MCF 10A (cell line): ENCODE measurements around the gene RAB30. TPM values are rescaled to one million over a fixed set of nuclear protein-coding genes. Genes with fewer than 3 reads are reported as not detected.

ENCODE experiments used
- BruUV-seq: library from RNA; stranded (reverse); fragments of 400-500 nt; replicated peaks from 2 replicates; lab custom pipeline; 2021; lab: Mats Ljungman, UMichigan
- CTCF ChIA-PET: fragments of 300-600 bp; sonication (Branson Sonifier 250); formaldehyde crosslinking; extraction: SDS; loops from one replicate; lab custom pipeline; 2021; ENCODE audit warnings: antibody characterized with exemption, inconsistent platforms; lab: Yijun Ruan, JAX
- POLR2A ChIA-PET: fragments of 300-600, 350-650 bp; sonication (Branson Sonifier 250); formaldehyde crosslinking; extraction: SDS; loops from one replicate; lab custom pipeline; 2020; ENCODE audit warnings: antibody characterized with exemption, inconsistent platforms; lab: Yijun Ruan, JAX
- DNase-seq: peaks from one replicate; pipeline ENCODE4 v3.0.0-alpha.2; 2018; ENCODE audit not compliant: unreplicated experiment
- H3K27ac Mint-ChIP-seq: one replicate; pipeline ENCODE4 v1.8.0; 2022; ENCODE audit warnings: mild to moderate bottlenecking, low read depth, mixed read lengths; ENCODE audit not compliant: unreplicated experiment
- H3K27me3 Mint-ChIP-seq: one replicate; pipeline ENCODE4 v1.8.0; 2022; ENCODE audit warnings: mixed read lengths; ENCODE audit not compliant: insufficient read depth, unreplicated experiment
- H3K36me3 Mint-ChIP-seq: one replicate; pipeline ENCODE4 v1.8.0; 2022; ENCODE audit warnings: mild to moderate bottlenecking, moderate library complexity, mixed read lengths; ENCODE audit not compliant: insufficient read depth, unreplicated experiment
- H3K4me1 Mint-ChIP-seq: one replicate; pipeline ENCODE4 v1.8.0; 2022; ENCODE audit warnings: mixed read lengths; ENCODE audit not compliant: insufficient read depth, unreplicated experiment
- H3K4me3 Mint-ChIP-seq: one replicate; pipeline ENCODE4 v1.8.0; 2022; ENCODE audit warnings: mild to moderate bottlenecking, moderate library complexity, mixed read lengths; ENCODE audit not compliant: unreplicated experiment
- H3K9me3 Mint-ChIP-seq: one replicate; pipeline ENCODE4 v1.8.0; 2022; ENCODE audit warnings: mixed read lengths; ENCODE audit not compliant: unreplicated experiment
- CTCF ChIP-seq: fragments of 200-600 bp; IDR thresholded peaks from one replicate; pipeline ENCODE4 v1.8.0; 2022; ENCODE audit warnings: antibody characterized with exemption, mild to moderate bottlenecking; ENCODE audit not compliant: unreplicated experiment
- intact Hi-C: fragments of 100-400 bp; cut with micrococcal nuclease; formaldehyde crosslinking; loops from 2 replicates; pipeline ENCODE4 v1.14.1; 2022
- total RNA-seq: library from RNA; stranded (reverse); gene quantifications from 2 replicates; pipeline ENCODE4 v1.2.3, GENCODE V29; 2022

The RAB30 gene
- total RNA-seq, 1 experiment from 2014 or later = 12.5 TPM

GRCh38 chr11:82932564-82932963 is 139.1 kb downstream of the RAB30 start:
- H3K9me3 Mint-ChIP-seq = no peaks in the 10 kb centered on the region
- POLR2A ChIA-PET = no interaction called here
- no peak overlapping the region for H3K27ac Mint-ChIP-seq
- DNase-seq = no peak
- H3K4me1 Mint-ChIP-seq = no peaks in the 10 kb centered on the region
- H3K4me3 Mint-ChIP-seq = no peak overlapping the region
- TF ChIP-seq CTCF = no peak
- CTCF ChIA-PET = interaction anchor here (1.1 to 1.2 kb wide), 2 partner anchors 66 to 144 kb away, joined by 3 to 4 read pairs; no protein-coding TSS in a partner anchor
- BruUV-seq = no TSS peak
- H3K36me3 Mint-ChIP-seq = peaks cover 12% of the 10 kb centered on the region
- intact Hi-C loops = no loop called here
- H3K27me3 Mint-ChIP-seq = no peaks in the 10 kb centered on the region

- H3K4me1 Mint-ChIP-seq = no peaks in the 10 kb centered on the region
- no peak for TF ChIP-seq CTCF
- no peak overlapping the region for H3K27ac Mint-ChIP-seq
- H3K4me3 Mint-ChIP-seq = no peak overlapping the region
- DNase-seq = no peak
- ChIA-PET CTCF (interaction anchor here (0.6 to 1.5 kb wide), 7 partner anchors 8 to 319 kb away, joined by 3 to 5 read pairs (median 4); partner anchors contain the start of gene RAB30), POLR2A (interaction anchor here (0.8 to 1.2 kb wide), 3 partner anchors 27 to 225 kb away, joined by 3 read pairs; no protein-coding TSS in a partner anchor)
- no peaks in the 10 kb centered on the region for H3K27me3 Mint-ChIP-seq
- BruUV-seq = no TSS peak
- peaks cover 12% of the 10 kb centered on the region for H3K36me3 Mint-ChIP-seq
- H3K9me3 Mint-ChIP-seq = no peaks in the 10 kb centered on the region
- intact Hi-C loops = no loop called here
Observed at GRCh38 chr11:82930734-82931133, 141.0 kb downstream of the RAB30 start.

DNA sequence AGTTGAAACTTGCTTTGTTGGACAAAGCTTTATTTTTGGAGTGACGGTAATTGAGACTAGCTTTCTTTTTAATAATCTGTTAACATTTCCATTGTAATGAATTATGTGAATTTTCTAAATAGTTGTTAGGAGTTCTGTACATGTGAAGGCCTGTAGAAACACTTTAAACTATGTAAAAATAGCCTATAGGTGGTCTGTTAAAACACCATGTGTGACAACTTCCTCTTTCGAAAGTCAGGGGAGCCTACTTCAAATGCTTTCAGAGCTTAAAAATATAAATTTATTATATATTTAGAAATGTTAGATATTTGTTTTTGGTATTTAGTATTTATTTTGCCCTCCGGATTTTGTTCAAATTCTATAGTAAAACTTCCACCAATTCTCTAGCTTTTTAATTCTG is 141.5 kb downstream of the RAB30 start:
- DNase-seq = no peak
- H3K4me3 Mint-ChIP-seq = no peak overlapping the region
- ChIA-PET CTCF (interaction anchor here (0.5 to 1.5 kb wide), 12 partner anchors 8 to 886 kb away, joined by 3 to 8 read pairs (median 4); partner anchors contain the start of genes DDIAS and RAB30), POLR2A (interaction anchor here (0.8 to 1.2 kb wide), 4 partner anchors 27 to 226 kb away, joined by 3 read pairs; no protein-coding TSS in a partner anchor)
- intact Hi-C loops = no loop called here
- no TSS peak for BruUV-seq
- no peaks in the 10 kb centered on the region for H3K27me3 Mint-ChIP-seq
- peaks cover 12% of the 10 kb centered on the region for H3K36me3 Mint-ChIP-seq
- H3K27ac Mint-ChIP-seq = no peak overlapping the region
- no peaks in the 10 kb centered on the region for H3K9me3 Mint-ChIP-seq
- no peaks in the 10 kb centered on the region for H3K4me1 Mint-ChIP-seq
- TF ChIP-seq CTCF = no peak

- intact Hi-C loops = no loop called here
- H3K4me3 Mint-ChIP-seq = no peak overlapping the region
- DNase-seq = no peak
- peaks cover 12% of the 10 kb centered on the region for H3K36me3 Mint-ChIP-seq
- H3K9me3 Mint-ChIP-seq = no peaks in the 10 kb centered on the region
- H3K27ac Mint-ChIP-seq = no peak overlapping the region
- H3K27me3 Mint-ChIP-seq = no peaks in the 10 kb centered on the region
- ChIA-PET POLR2A (interaction anchor here (0.6 to 1.2 kb wide), 2 partner anchors 27 to 141 kb away, joined by 3 read pairs; no protein-coding TSS in a partner anchor), CTCF (interaction anchor here (0.6 to 1.5 kb wide), 6 partner anchors 9 to 320 kb away, joined by 3 to 8 read pairs (median 4); partner anchors contain the start of gene DDIAS)
- BruUV-seq = no TSS peak
- no peaks in the 10 kb centered on the region for H3K4me1 Mint-ChIP-seq
- no peak for TF ChIP-seq CTCF
Observed at GRCh38 chr11:82929121-82929520, 142.6 kb downstream of the RAB30 start.
